IMR-90 (cell line): ENCODE measurements around the gene POMT1.

Source experiments
- CHD1 ChIP-seq: IDR thresholded peaks from 2 replicates; pipeline ENCODE4 v1.6.1; 2012; ENCODE audit warnings: low read depth, low read length, improper control_type of control experiment
- CTCF ChIP-seq: conservative IDR thresholded peaks from 2 replicates; pipeline ENCODE4 v1.5.1; 2012; ENCODE audit warnings: mild to moderate bottlenecking, low read depth, low read length, improper control_type of control experiment
- FOS ChIP-seq: fragments of 150-350 bp; IDR thresholded peaks from 2 replicates; pipeline ENCODE4 v1.6.1; 2016; ENCODE audit warnings: low read depth, low read length
- POLR2A ChIP-seq: IDR thresholded peaks from 2 replicates; pipeline ENCODE4 v1.6.1; 2012; ENCODE audit warnings: mild to moderate bottlenecking, low read depth, low read length
- RAD21 ChIP-seq: IDR thresholded peaks from 2 replicates; pipeline ENCODE4 v1.6.1; 2012; ENCODE audit warnings: low read length, improper control_type of control experiment
- SMC3 ChIP-seq: fragments of 150-350 bp; IDR thresholded peaks from 2 replicates; pipeline ENCODE4 v1.6.1; 2016; ENCODE audit warnings: low read depth, mild to moderate bottlenecking, antibody characterized with exemption, low read length, moderate library complexity

- TF ChIP-seq FOS (no peak), POLR2A (no peak), SMC3 (no peak), CTCF (no peak), RAD21 (no peak), CHD1 (no peak)
Observed at GRCh38 chr9:131534721-131535237, 32.1 kb downstream of the POMT1 start.
